GM18909 (cell line): ENCODE data around the gene LNX1.

Source experiments
- ATAC-seq: cut with Tn5 transposase; IDR thresholded peaks from one replicate; pipeline ENCODE4 v1.9.1; 2021; ENCODE audit warnings: mild to moderate bottlenecking; ENCODE audit not compliant: unreplicated experiment, poor library complexity

The LNX1 gene

DNA sequence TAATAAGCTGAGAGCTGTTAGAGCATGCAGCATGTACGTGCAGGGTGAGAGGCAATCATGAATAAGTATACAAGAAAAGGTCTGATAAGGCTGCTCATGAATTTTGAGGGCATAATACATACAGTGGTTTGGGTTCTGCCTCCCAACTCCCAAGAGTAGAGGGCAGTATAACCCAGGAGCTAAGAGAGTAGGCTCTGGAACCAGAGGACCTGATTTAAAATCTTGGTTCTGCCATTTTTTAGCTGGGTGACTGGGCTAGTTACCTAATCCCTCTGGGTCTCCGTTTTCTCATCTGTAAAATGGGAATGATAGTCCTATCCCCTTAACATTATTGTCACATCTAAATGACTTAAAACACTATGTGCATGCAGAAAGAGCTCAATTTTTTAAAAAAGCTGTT, 85.3 kb downstream of the LNX1 start:
- ATAC-seq, result no peak

DNA sequence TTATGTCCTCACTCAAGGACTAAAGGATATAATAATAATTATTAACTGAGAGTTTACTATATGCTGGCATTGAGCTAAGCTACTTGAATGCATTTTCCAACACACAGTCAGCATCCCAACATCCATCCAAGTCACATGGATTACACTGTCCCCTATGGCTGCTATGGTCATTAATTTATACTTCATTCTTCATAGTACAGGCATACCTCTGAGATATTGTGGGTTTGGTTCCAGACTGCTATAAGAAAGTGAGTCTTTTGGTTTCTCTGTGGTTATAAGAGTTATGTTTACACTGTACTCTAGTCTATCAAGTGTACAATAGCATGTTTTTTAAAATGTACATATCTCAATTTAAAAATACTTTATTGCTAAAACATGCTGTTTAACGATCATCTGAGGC, 89.2 kb downstream of the LNX1 start:
- ATAC-seq, result no peak

DNA sequence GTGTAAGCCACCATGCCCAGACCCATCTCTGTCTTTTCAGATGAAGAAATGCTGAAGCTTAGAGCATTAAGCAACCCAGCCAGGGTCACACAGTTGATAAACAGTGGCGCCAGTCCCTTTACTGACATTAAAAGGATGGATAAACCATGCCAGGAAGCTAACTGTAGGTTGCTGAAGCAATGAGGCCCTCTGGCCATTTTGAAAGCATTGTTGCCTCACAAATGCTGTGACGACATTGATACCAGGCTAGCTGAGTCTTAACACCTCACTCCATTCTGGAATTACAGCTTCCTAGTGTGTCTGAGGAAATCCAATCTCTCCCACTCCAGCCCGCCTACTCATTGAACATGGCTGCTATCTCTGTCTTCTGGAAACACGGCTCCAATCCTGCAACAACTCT, 89.7 kb downstream of the LNX1 start:
- ATAC-seq, result no peak

- ATAC-seq, result no peak
These were observed 90.7 kb downstream of the LNX1 start for GRCh38 chr4:53500546-53500945.

- no peak for ATAC-seq
These were observed 91.5 kb downstream of the LNX1 start for GRCh38 chr4:53499791-53500190.

GRCh38 chr4:53498706-53499105, 92.6 kb downstream of the LNX1 start:
- no peak for ATAC-seq

DNA sequence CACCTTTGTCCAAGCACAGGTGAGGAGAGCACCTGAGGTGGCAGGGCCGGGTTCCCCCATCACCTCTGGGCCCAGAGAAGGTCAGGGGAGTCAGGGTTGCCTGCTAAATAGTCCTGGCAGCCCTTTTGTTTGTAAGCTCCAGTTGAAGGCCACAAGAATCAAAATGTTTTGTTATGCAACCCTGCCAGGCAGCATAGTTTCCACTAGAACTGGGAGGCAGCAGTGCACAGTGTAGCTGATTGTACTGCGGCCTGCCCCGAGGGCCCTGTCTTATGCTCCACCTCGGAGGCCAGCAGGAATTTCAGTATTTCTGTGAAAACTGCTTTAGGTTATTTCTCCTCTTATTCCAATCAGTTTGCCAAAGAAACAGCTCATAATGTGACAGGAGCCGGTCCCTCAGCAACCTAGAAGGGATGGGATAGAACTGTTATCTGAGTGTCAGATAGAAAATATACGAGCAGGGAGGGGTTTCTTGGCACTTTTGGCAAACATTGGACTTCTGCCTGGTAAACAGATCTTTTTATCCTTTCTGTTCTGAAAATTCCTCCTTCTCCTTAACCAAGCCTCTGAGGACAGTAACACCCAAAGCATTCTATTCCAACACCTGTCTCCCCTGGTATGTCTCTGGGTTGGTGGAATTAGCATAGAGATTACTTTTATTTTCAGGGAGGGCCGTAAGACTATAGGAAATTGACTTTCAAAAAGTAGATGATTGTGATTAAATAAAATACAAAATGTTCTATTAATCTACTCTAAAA, 93.6 kb downstream of the LNX1 start:
- no peak for ATAC-seq

DNA sequence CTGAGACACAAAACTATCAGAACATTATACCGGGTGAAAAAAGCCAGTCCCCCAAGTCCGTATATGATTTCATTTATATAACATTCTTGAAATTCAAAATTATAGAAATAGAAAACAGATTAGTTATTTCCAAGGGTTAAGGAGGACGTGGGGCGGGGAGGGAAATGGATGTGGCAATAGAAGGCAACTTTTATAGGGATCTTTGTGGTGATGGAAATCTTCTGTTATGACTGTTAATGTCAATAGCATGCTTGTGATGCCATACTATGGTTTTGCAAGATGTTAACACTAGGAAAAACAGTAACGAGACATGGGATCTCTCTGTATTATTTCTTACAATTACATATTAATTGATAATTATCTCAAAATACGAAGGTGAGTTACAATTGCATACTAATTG, 96.4 kb downstream of the LNX1 start:
- no peak for ATAC-seq

DNA sequence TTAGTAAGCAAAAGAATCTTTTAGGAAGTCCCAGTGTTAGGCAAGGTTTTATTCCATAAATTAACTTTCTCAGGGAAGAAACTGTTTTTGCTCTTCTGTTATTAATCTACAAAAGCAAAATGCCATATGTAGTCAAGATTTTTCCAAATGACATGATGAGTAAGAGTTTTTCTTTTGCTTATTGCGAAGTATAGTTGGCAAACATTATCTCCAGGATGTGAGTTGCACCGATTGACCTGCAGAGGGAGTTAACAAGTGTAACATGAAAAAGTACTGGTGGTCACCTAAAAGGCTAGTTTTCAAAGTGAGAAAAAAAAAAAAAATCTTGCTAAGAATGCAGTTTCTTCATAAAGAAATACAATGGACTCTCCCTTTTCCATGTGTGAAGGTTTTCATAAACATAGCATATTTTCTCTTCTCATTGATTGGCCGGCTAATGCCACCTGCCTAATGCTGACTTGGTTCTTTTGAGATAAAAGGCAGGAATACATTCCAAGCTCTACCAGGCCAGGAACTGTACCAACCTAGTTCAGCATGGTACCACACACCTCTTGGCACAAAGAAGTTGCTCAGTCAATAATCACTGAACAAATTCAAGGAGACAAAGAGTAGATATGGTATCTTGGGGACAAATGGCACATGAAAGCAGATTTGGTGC, 100.2 kb downstream of the LNX1 start:
- peak; percentile 64 for ATAC-seq

GRCh38 chr4:53490161-53490956, 100.9 kb downstream of the LNX1 start:
- no peak for ATAC-seq

DNA sequence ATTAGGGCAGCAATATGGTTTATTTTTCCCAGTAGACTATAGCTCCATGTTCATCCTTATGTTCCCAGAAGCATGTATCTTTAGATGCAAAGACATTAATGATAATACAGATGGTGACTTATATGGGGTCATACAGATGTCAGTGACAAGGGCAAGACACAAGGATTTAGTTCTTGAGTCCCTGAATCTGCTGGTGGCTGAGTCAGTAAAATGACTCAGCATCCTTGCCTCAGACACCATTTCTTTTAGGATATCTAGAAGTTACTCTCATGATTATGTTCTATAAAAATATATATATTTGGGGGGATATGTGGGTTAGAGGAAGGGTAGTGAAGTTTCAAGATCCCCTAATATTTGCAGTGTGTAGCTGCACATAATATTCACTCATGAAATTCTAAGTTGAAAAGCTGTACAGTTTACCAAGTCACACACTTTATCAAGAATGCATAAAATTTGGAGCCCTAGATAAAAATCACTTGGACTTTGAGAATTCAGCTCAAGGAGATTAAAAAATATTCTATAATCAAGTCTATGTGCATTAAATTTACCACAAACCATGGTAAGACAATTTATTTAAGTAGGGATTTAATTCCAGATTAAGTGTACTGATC, 101.9 kb downstream of the LNX1 start:
- no peak for ATAC-seq

GRCh38 chr4:53487766-53488165, 103.5 kb downstream of the LNX1 start:
- ATAC-seq, result no peak

- ATAC-seq, result no peak
These were observed 105.6 kb downstream of the LNX1 start for GRCh38 chr4:53485658-53486040.

DNA sequence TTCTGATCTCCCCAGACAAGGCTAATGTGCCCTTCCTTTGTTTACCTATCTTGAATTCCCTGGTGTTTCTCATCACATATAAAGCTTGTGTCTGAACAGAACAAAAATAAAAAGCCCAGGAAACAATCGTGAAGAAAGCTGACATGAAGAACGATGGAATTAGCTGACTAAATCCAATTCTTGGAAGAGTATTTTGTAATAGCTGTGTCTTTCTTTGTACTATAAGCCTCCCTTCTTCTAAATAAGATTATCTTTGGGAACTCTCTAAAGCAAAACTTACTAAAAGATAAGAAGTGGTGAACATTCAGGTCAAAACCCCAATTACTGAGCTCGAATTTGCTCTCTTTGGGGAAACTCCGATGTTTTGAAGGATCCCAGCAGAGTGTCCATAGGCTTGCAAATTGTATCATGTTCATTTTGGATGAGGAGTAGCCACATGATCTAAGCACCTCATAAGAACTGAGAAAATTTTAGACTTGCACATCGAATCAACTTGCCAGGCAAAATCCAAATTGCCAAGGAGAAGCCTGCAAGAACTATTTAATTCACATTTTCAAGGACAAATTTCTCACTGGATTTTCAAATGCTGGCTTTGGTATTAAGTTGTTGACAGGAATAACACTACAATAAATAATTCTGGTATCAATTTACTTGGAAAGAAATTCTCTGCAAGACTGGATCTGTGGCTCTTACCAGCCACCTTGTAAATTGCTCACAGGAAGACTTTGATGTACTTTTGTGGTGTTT, 106.2 kb downstream of the LNX1 start:
- ATAC-seq, result no peak

DNA sequence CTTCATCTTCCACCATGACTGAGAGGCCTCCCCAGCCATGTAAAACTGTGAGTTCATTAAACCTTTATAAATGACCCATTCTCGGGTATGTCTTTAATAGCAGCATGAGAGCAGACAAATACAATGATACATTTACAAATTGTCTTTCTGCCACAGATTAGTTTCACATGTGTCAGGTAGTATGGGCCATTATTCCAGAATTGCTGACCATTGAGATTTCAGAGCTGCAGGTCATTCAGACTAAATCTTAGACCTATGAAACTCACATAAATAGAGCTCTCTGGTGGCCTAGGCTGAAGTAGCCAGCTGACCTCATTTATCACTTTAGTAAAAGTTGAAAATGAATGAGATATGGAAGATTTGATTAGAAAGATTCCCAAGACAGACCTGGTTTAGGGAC, 108.0 kb downstream of the LNX1 start:
- no peak for ATAC-seq

DNA sequence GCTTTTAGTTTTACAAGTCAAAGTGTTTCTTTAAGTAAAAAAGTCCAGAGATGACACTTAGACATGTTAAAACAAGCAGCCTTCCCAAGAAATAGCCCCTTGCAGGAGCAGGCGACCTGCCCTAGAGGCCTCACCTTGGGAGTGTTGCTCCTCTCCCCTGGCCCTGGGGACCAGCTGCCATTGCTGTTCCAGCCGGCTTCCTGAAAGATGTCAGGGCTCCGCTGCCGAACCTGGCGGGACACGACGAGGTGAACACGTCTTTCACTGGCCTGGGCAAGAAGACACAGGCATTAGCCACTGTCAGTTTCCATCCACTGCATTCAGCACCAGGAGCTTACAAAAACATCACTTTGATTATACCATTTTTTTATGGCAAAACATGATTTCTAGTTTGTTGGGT, 109.7 kb downstream of the LNX1 start:
- no peak for ATAC-seq

DNA sequence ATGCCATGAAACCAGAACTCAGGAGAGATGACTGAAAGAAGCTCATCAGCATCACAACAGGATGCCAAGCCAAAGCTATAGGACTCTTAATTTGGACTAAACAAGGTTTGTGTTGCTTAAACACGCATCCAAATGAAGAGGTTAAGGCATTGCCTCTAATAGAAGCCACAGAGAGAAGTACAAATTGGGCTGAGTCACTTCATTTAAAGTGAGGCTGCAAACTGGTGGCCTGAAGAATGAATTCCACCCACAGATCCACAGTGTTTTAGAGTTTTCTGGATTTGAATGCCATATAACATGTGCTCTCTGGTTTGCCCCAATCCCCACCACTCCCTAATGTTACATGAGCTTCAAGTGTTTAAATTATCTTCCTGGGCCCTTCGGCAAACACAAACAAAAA, 110.4 kb downstream of the LNX1 start:
- ATAC-seq, result no peak

DNA sequence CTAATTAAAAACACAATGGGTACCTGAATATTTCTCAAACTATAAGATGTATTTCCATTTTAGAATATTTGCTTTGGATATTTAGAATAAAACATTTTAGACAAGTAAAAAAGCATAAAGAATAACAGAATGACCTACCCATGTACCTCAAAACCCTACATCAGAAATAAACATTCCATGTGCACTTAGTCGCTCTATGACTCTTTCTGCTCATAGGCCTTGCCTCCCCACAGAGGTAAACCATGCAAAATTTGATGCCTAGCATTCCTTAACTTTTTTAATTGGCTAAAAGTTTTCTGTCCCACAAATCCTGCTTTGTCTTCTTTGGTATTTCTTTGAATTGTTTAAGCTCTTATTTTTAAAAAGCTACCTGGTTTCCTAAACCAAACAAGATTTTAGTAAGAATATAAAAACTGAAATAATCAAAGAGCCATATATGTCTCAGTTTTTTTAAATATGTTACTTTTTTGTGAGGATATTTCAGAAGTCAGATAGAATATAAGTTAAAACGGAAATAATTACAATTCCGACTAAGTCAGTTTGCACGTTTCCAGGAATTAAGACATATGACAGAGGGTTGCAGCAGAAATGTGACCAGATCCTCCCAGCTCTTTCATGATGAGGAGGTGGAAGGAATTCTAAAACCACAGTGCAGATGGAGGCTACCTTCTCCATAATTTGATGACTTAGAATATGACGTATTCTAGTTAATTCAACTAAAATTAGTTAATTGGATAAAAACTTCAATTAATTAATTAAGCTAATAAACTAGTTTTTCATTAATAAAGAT, 111.4 kb downstream of the LNX1 start:
- ATAC-seq, result no peak

DNA sequence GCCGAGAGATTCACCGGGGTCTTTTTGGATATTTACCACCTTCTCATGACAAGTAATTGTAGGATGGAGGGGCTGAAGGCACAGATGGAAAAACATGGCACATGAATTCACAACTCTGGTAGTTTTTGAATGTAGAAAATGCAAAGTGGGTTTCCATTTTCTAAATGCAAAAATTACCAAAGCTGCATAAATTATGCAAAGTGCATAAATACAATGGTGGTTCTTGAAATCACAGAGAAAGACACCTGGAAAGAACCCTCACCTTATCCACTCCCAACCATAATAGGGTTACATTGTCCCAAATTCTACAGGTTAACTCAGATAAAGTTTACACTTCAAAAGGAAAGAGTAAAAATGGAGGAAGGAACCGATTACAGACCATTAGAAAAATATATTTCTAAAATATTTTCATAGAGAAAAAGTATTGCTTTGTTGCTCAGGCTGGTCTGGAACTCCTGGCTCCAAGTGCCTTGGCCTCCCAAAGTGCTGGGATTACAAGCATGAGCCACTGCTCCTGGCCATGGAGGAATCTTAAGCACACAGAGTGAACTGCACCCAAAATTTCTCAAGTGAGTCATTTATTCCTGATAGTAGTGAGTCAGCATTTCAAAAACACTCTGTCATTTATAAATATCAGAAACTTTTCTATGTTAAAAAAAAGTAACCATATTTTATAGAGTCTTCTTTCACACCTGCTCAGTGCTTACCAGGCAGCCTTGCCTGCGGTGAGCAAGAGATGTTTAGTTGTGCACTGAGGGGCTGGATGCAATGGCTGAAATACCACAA, 112.4 kb downstream of the LNX1 start:
- ATAC-seq, result no peak
